Keratinocyte (primary cell): ENCODE data around the gene SAFB. TPM values are rescaled to one million over a fixed set of nuclear protein-coding genes. Genes with fewer than 3 reads are reported as not detected.

Source experiments
- DNase-seq: peaks from one replicate; pipeline ENCODE4 v3.0.0-alpha.2; 2011; ENCODE audit warnings: low read depth, missing footprints, low spot score
- FAIRE-seq: peaks from 2 replicates; lab custom pipeline; 2011; peaks lifted over from hg19 to GRCh38; lab: Jason Lieb, UNC
- H2AFZ ChIP-seq: 2 replicates; pipeline ENCODE4 v1.6.0; 2012; ENCODE audit warnings: low read length, control low read depth, inconsistent platforms; ENCODE audit not compliant: control insufficient read depth
- H3K27ac ChIP-seq: 2 replicates; pipeline ENCODE4 v1.5.1; 2011; ENCODE audit warnings: low read length; ENCODE audit not compliant: control insufficient read depth, insufficient read depth
- H3K27me3 ChIP-seq: 3 replicates; pipeline ENCODE4 v1.6.0; 2011; ENCODE audit warnings: low read length; ENCODE audit not compliant: control insufficient read depth, insufficient read depth; ENCODE audit errors: extremely low read depth
- H3K36me3 ChIP-seq, 2 experiments: 2 replicates in 1 of 2; 3 replicates in 1 of 2; pipeline ENCODE4 v1.5.1; 2011; ENCODE audit warnings: low read length in 2 of 2, mild to moderate bottlenecking in 1 of 2; ENCODE audit not compliant: control insufficient read depth in 2 of 2, insufficient read depth in 2 of 2; ENCODE audit errors: extremely low read depth in 1 of 2
- H3K4me1 ChIP-seq: 3 replicates; pipeline ENCODE4 v1.5.1; 2011; ENCODE audit warnings: low read length; ENCODE audit not compliant: control insufficient read depth, insufficient read depth; ENCODE audit errors: extremely low read depth
- H3K4me2 ChIP-seq: 3 replicates; pipeline ENCODE4 v1.6.0; 2011; ENCODE audit warnings: low read depth, low read length; ENCODE audit not compliant: control insufficient read depth, insufficient read depth; ENCODE audit errors: extremely low read depth
- H3K4me3 ChIP-seq, 3 experiments: fragments of 200-600 bp in 1 of 3; sonication (generic) in 1 of 3; 2 replicates in 2 of 3; 3 replicates in 1 of 3; pipeline ENCODE4 v1.5.1; 2011 to 2016; ENCODE audit warnings: low read length in 3 of 3, mild to moderate bottlenecking in 3 of 3, control low read depth in 2 of 3, inconsistent platforms in 1 of 3, low read depth in 1 of 3, mixed read lengths in 1 of 3, mixed run types in 1 of 3, moderate library complexity in 1 of 3; ENCODE audit not compliant: control insufficient read depth in 2 of 3, insufficient read depth in 2 of 3; ENCODE audit errors: extremely low read depth in 1 of 3
- H3K79me2 ChIP-seq: 2 replicates; pipeline ENCODE4 v1.6.0; 2012; ENCODE audit warnings: low read length; ENCODE audit not compliant: control insufficient read depth, insufficient read depth
- H3K9ac ChIP-seq: 3 replicates; pipeline ENCODE4 v1.6.0; 2011; ENCODE audit warnings: low read length; ENCODE audit not compliant: control insufficient read depth, insufficient read depth; ENCODE audit errors: extremely low read depth
- H3K9me1 ChIP-seq: 3 replicates; pipeline ENCODE4 v1.6.0; 2011; ENCODE audit warnings: low read length; ENCODE audit not compliant: control insufficient read depth, insufficient read depth; ENCODE audit errors: extremely low read depth
- H3K9me3 ChIP-seq: 2 replicates; pipeline ENCODE4 v1.5.1; 2012; ENCODE audit warnings: low read depth, low read length; ENCODE audit not compliant: control insufficient read depth
- H4K20me1 ChIP-seq: 3 replicates; pipeline ENCODE4 v1.6.0; 2011; ENCODE audit warnings: low read length; ENCODE audit not compliant: control insufficient read depth, insufficient read depth; ENCODE audit errors: extremely low read depth
- CTCF ChIP-seq, 3 experiments: IDR thresholded peaks in 1 of 3; conservative IDR thresholded peaks in 1 of 3; optimal IDR thresholded peaks in 1 of 3; 2 replicates in 2 of 3; 3 replicates in 1 of 3; pipeline versions ENCODE3 to v1.5.1; 2011; ENCODE audit warnings: low read length in 3 of 3, mild to moderate bottlenecking in 3 of 3, moderate library complexity in 2 of 3, control low read depth in 1 of 3, inconsistent platforms in 1 of 3; ENCODE audit not compliant: insufficient read depth in 2 of 3; ENCODE audit errors: extremely low read depth in 1 of 3
- EZH2 ChIP-seq: IDR thresholded peaks from one replicate; pipeline ENCODE4 v1.6.1; 2012; ENCODE audit warnings: inconsistent platforms, mild to moderate bottlenecking, low read length, moderate library complexity
- dilution Hi-C: fragments of 300-500 bp; cut with MboI; formaldehyde crosslinking; loops from one replicate; pipeline ENCODE4 v1.7.0; 2020; ENCODE audit warnings: low sequenced_read_pairs; ENCODE audit not compliant: extremely low pct_ligation_motif_present
- polyA plus RNA-seq, 5 experiments: library from polyadenylated mRNA; depleted of rRNA in 3 of 5; stranded (reverse) in 3 of 5; stranded (forward) in 1 of 5; unstranded in 1 of 5; fragments of >200 nt; gene quantifications; 1 replicate in 1 of 5; 2 replicates in 3 of 5; 3 replicates in 1 of 5; pipeline versions ENCODE4 v1.2.1 to v1.2.3, GENCODE V29; 2011 to 2012; ENCODE audit warnings: missing spikeins in 2 of 5, low read depth in 1 of 5, low replicate concordance in 1 of 5

The SAFB gene
- polyA plus RNA-seq, 1 donor (not counting 4 experiments of a cell fraction or from before 2014, with no cell fraction given): 34.0 TPM

DNA sequence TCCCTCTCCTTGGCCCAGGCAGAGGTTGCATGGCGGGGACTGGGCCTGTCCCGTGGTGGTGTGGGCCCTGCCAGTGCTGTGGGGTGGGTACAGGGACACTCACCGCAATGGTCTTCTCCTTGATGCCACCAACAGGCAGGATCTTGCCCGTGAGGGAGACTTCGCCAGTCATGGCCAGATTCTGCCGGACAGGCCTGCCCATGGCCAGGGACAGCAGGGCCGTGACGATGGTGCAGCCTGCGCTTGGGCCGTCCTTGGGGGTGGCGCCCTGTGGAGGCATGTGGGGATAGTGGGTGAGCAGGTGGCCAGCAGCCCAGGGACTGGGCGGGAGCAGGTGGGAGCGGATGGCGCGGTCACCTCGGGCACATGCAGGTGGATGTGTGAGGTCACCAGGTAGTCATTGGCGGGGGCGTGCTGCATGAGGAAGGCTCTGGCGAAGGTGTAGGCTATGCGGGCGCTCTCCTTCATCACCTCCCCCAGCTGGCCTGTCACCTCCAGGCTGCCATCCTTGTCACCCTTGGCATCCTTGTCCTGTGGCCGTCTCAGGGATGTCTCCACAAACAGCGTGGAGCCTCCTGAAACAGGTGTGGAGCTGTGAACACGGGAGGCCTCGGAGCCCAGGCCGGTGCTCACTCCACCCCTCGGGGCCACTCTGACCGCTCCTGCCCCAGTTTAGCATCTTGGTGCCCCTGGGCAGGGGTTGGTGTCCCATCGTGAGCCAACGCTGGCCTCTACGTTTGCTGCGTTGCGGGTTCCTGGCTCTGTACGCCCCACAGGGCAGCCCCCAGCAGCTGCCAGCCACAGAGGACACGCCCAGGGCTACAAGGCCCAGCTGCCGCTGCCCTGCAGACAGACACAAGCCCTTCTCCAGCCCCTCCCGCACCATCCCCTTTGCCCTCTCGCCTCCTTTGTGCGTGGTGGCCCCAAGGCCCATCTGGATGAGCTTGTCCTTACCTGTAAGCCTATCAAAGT lies 70.6 kb downstream of the SAFB start:
- no peak overlapping the region for H3K4me2 ChIP-seq
- DNase-seq (no peak), FAIRE-seq (no peak)
- H3K9ac ChIP-seq: no peak overlapping the region
- H3K27me3 ChIP-seq: no peaks in the 10 kb centered on the region
- H2AFZ ChIP-seq: no peak overlapping the region
- peaks cover 7% of the 10 kb centered on the region for H3K4me1 ChIP-seq
- TF ChIP-seq CTCF (optimal IDR thresholded peaks at IDR 0.05 in 1 of 3, IDR thresholded peaks at IDR 0.05 in 1 of 3, conservative IDR thresholded peaks at IDR 0.05 in 1 of 3; ENCODE audit: extremely low read depth in 1 of 3, insufficient read depth in 2 of 3, low read length in 3 of 3): no peak
- TF ChIP-seq EZH2: no peak
- dilution Hi-C loops: no loop called here
- H3K4me3 ChIP-seq: no peak overlapping the region
- no peaks in the 10 kb centered on the region for H3K9me1 ChIP-seq
- H4K20me1 ChIP-seq: peaks cover 47% of the 10 kb centered on the region
- no peak overlapping the region for H3K27ac ChIP-seq
- H3K36me3 ChIP-seq: peaks cover 14 to 58% of the 10 kb centered on the region in 2 experiments
- no peaks in the 10 kb centered on the region for H3K9me3 ChIP-seq
- peaks cover 52% of the 10 kb centered on the region for H3K79me2 ChIP-seq

GRCh38 chr19:5694167-5694955 lies 71.5 kb downstream of the SAFB start:
- DNase-seq: no peak
- no peak overlapping the region for H3K4me2 ChIP-seq
- no peak overlapping the region for H3K9ac ChIP-seq
- peaks cover 52% of the 10 kb centered on the region for H3K79me2 ChIP-seq
- H3K9me1 ChIP-seq: no peaks in the 10 kb centered on the region
- no peaks in the 10 kb centered on the region for H3K9me3 ChIP-seq
- peaks cover 14 to 64% of the 10 kb centered on the region in 2 experiments for H3K36me3 ChIP-seq
- H3K4me3 ChIP-seq: no peak overlapping the region
- H3K27ac ChIP-seq: no peak overlapping the region
- peaks cover 47% of the 10 kb centered on the region for H4K20me1 ChIP-seq
- peaks cover 7% of the 10 kb centered on the region for H3K4me1 ChIP-seq
- TF ChIP-seq EZH2: no peak
- TF ChIP-seq CTCF (optimal IDR thresholded peaks at IDR 0.05 in 1 of 3, IDR thresholded peaks at IDR 0.05 in 1 of 3, conservative IDR thresholded peaks at IDR 0.05 in 1 of 3; ENCODE audit: extremely low read depth in 1 of 3, insufficient read depth in 2 of 3, low read length in 3 of 3): no peak
- dilution Hi-C loops: no loop called here
- H3K27me3 ChIP-seq: no peaks in the 10 kb centered on the region
- no peak for FAIRE-seq
- H2AFZ ChIP-seq: no peak overlapping the region
